IgD-negative memory B cell (primary cell): ENCODE data around the gene MAN2A2. TPM values are rescaled to one million over a fixed set of nuclear protein-coding genes. Genes with fewer than 3 reads are reported as not detected.

Experiments used
- polyA plus RNA-seq: library from polyadenylated mRNA; unstranded; fragments of 300-500 nt; fragmentation: Illumina TruSeq; gene quantifications from one replicate; pipeline ENCODE4 v1.2.3, GENCODE V29; 2021

Gene MAN2A2
- polyA plus RNA-seq, 1 donor from 2014 or later, result 9.1 TPM

Other genes starting within 250 kb of the MAN2A2 start
- 14.4 TPM for gene BLM, start 186.0 kb upstream of the MAN2A2 start, polyA plus RNA-seq
- gene FURIN, start 34.7 kb upstream of the MAN2A2 start, polyA plus RNA-seq, result 9.7 TPM
- gene FES, start 18.8 kb upstream of the MAN2A2 start, polyA plus RNA-seq, result 7.7 TPM
- gene HDDC3, start 29.2 kb downstream of the MAN2A2 start, polyA plus RNA-seq, result 29.4 TPM
- 65.3 TPM for gene UNC45A, start 32.0 kb downstream of the MAN2A2 start, polyA plus RNA-seq
- 6.0 TPM for gene RCCD1, start 51.6 kb downstream of the MAN2A2 start, polyA plus RNA-seq
- 3.3 TPM for gene PRC1, start 91.2 kb downstream of the MAN2A2 start, polyA plus RNA-seq
- 10.7 TPM for gene VPS33B, start 119.3 kb downstream of the MAN2A2 start, polyA plus RNA-seq
- gene SV2B, start 197.0 kb downstream of the MAN2A2 start, polyA plus RNA-seq, result 0.01 TPM